OCI-LY7 (cell line): ENCODE data around the gene TRAF4. TPM values are rescaled to one million over a fixed set of nuclear protein-coding genes. Genes with fewer than 3 reads are reported as not detected.

ENCODE experiments used
- BruUV-seq: library from RNA; stranded (reverse); fragments of 400-500 nt; replicated peaks from 2 replicates; lab custom pipeline; 2021; lab: Mats Ljungman, UMichigan
- CTCF ChIA-PET: fragments of 300-600 bp; sonication (Branson Sonifier 250); formaldehyde crosslinking; loops from one replicate; lab custom pipeline; 2022; ENCODE audit warnings: antibody characterized with exemption; ENCODE audit not compliant: unreplicated experiment; lab: Charles Lee
- POLR2A ChIA-PET: fragments of 300-600 bp; sonication (Branson Sonifier 250); formaldehyde crosslinking; loops from one replicate; lab custom pipeline; 2022; ENCODE audit warnings: antibody characterized with exemption; lab: Charles Lee
- DNase-seq: peaks from one replicate; pipeline ENCODE4 v3.0.0-alpha.2; 2015; ENCODE audit warnings: low spot score
- H2AFZ ChIP-seq: fragments of 200-600 bp; sonication (generic), shearing (Covaris generic); 2 replicates; pipeline ENCODE4 v1.6.1; 2014; ENCODE audit warnings: mild to moderate bottlenecking, antibody characterized with exemption, low read length, moderate library complexity
- H3K27ac ChIP-seq: fragments of 200-600 bp; sonication (generic); 2 replicates; pipeline ENCODE4 v1.5.1; 2014; ENCODE audit warnings: mixed run types, low read depth, mild to moderate bottlenecking, moderate library complexity, low read length, inconsistent platforms; ENCODE audit not compliant: poor library complexity, severe bottlenecking
- H3K36me3 ChIP-seq: fragments of 200-600 bp; sonication (generic); 2 replicates; pipeline ENCODE4 v1.6.1; 2014; ENCODE audit warnings: mild to moderate bottlenecking, antibody characterized with exemption, low read length, moderate library complexity, mixed read lengths; ENCODE audit not compliant: insufficient read depth
- H3K4me1 ChIP-seq: fragments of 200-600 bp; sonication (generic); 2 replicates; pipeline ENCODE4 v1.5.1; 2014; ENCODE audit warnings: mild to moderate bottlenecking, low read length; ENCODE audit not compliant: insufficient read depth, poor library complexity, severe bottlenecking
- H3K4me2 ChIP-seq: fragments of 200-600 bp; sonication (generic); 2 replicates; pipeline ENCODE4 v1.6.1; 2014; ENCODE audit warnings: mild to moderate bottlenecking, low read length
- H3K4me3 ChIP-seq: fragments of 200-600 bp; sonication (generic); 2 replicates; pipeline ENCODE4 v1.5.1; 2014; ENCODE audit warnings: mild to moderate bottlenecking, low read depth, low read length; ENCODE audit not compliant: poor library complexity, severe bottlenecking
- H3K79me2 ChIP-seq: fragments of 200-600 bp; sonication (generic); 2 replicates; pipeline ENCODE4 v1.6.1; 2016; ENCODE audit warnings: low read depth, mild to moderate bottlenecking, low read length, moderate library complexity, mixed read lengths; ENCODE audit not compliant: insufficient read depth
- H3K9me2 ChIP-seq: fragments of 200-600 bp; sonication (generic); 2 replicates; pipeline ENCODE4 v1.6.1; 2016; ENCODE audit warnings: mild to moderate bottlenecking, low read length, mixed read lengths; ENCODE audit not compliant: insufficient read depth
- H3K9me3 ChIP-seq: fragments of 200-600 bp; sonication (generic); 2 replicates; pipeline ENCODE4 v1.6.1; 2014; ENCODE audit warnings: mild to moderate bottlenecking, mixed run types, low read length, mixed read lengths
- H4K20me1 ChIP-seq: fragments of 200-600 bp; sonication (generic); 2 replicates; pipeline ENCODE4 v1.6.1; 2014; ENCODE audit warnings: mild to moderate bottlenecking, antibody characterized with exemption, low read length, moderate library complexity, mixed read lengths; ENCODE audit not compliant: insufficient read depth
- EZH2phosphoT487 ChIP-seq: fragments of 200-600 bp; sonication (generic); IDR thresholded peaks from 2 replicates; pipeline ENCODE4 v1.6.1; 2018; ENCODE audit warnings: low read depth, borderline replicate concordance, mild to moderate bottlenecking, mixed run types, antibody characterized with exemption, low read length, moderate library complexity, mixed read lengths
- intact Hi-C: fragments of 100-400 bp; cut with micrococcal nuclease; formaldehyde crosslinking; loops from one replicate; pipeline ENCODE4 v1.10.0; 2022; ENCODE audit not compliant: unreplicated experiment
- total RNA-seq, 2 experiments: library from RNA; depleted of rRNA in 1 of 2; stranded (reverse); fragments of >200 nt in 1 of 2; shearing (Covaris generic) in 1 of 2; gene quantifications; 2 replicates each; pipeline ENCODE4 v1.2.3, GENCODE V29; 2014 to 2022
- TF ChIP-seq, protein P1 (sequence below): fragments of 200-600 bp; sonication (generic); conservative IDR thresholded peaks from 2 replicates; pipeline ENCODE4 v1.5.1; 2014; ENCODE audit warnings: mild to moderate bottlenecking, antibody characterized with exemption, low read length, moderate library complexity, mixed read lengths

The TRAF4 gene
- total RNA-seq, 2 experiments from 2014 or later: 105 to 123 TPM

DNA sequence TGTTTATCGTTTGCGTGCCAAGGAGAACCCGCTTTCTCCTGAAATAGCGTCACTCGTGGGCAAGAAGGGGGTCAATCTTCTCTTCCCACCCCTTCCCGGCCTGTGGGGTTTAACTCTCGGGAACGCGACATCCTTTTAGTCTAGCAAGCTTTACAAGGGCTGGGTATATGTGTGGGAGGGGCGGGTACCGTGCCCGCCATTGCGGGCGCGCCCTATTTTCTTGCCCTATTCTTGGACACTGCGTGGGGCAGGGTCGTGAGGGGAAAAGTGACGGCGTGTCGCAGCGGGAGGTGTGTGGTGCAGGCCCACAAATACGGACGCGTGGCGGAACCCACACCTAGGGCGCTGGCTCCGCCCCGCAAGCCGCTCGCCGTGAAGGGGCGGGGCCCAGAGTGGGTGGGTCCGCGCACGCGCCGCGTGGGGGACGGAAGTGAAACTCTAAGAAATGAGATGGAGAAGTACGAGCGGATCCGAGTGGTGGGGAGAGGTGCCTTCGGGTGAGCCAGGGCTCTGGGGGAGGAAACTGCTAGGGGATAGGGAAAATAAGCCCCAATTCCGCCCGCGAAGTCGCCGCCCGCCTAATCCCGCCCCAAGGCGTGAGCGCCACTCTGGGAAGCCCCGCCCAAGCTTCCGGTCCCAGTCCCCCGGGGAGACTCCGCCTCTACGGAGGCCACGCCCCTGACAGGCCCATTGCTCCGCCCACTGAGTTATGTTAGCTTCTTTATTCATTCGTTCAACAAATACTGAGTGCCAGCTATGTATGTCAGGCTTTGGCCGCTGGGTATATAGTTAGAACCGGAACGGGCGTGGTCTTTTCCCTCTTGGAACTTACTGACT, 15.2 kb upstream of the TRAF4 start, which contains the start of gene NEK8:
NEK8 (plus strand) TSS at position 425 of the 837 bp plus-strand sequence; CDS start at position 451, 26 bp downstream.
- BruUV-seq: no TSS peak

DNA sequence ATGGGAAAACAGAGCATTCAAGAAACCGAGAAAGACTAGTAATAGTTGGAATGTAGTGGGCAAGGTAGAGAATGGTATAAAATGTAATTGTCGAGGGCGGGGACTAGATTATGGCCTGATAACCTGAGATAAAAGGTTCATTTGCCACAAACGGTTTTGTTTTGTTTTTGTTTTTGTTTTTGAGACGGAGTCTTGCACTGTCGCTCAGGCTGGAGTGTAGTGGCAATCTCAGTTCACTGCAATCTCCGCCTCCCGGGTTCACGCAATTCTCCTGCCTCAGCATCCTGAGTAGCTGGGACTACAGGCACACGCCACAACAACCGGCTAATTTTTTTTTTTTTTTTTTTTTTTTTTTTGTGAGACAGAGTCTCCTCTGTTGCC, 13.9 kb upstream of the TRAF4 start:
- ChIA-PET POLR2A (interaction anchor here (0.6 kb wide), 1 partner anchor 10 kb away, joined by 4 read pairs; no protein-coding TSS in a partner anchor), CTCF (no interaction called here)
- intact Hi-C loops: loop anchor here (5.0 kb wide), 2 partner anchors 32 to 122 kb away; no protein-coding TSS in a partner anchor
- Histone ChIP-seq H4K20me1 (no peaks in the 10 kb centered on the region), H3K4me2 (peak overlapping the region; percentile 96; the same call in 1 of the 2 replicates), H3K79me2 (no peaks in the 10 kb centered on the region; the same call in 1 of the 2 replicates), H3K27ac (peak overlapping the region; percentile 94), H3K9me3 (no peaks in the 10 kb centered on the region), H3K4me1 (peaks cover 55% of the 10 kb centered on the region), H3K4me3 (no peak overlapping the region), H3K9me2 (no peaks in the 10 kb centered on the region), H3K36me3 (peaks cover 14% of the 10 kb centered on the region), H2AFZ (no peak overlapping the region)
- DNase-seq: no peak
- no TSS peak for BruUV-seq
- no peak for TF ChIP-seq EZH2phosphoT487
- TF ChIP-seq, protein P1, sequence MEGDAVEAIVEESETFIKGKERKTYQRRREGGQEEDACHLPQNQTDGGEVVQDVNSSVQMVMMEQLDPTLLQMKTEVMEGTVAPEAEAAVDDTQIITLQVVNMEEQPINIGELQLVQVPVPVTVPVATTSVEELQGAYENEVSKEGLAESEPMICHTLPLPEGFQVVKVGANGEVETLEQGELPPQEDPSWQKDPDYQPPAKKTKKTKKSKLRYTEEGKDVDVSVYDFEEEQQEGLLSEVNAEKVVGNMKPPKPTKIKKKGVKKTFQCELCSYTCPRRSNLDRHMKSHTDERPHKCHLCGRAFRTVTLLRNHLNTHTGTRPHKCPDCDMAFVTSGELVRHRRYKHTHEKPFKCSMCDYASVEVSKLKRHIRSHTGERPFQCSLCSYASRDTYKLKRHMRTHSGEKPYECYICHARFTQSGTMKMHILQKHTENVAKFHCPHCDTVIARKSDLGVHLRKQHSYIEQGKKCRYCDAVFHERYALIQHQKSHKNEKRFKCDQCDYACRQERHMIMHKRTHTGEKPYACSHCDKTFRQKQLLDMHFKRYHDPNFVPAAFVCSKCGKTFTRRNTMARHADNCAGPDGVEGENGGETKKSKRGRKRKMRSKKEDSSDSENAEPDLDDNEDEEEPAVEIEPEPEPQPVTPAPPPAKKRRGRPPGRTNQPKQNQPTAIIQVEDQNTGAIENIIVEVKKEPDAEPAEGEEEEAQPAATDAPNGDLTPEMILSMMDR: no peak

More for the DNA sequence above, 15.2 kb upstream of the TRAF4 start, which contains the start of gene NEK8:
- Histone ChIP-seq H3K36me3 (peaks cover 23% of the 10 kb centered on the region), H2AFZ (peak within 1 kb of the TSS; percentile 63), H3K27ac (peak within 1 kb of the TSS; percentile 94), H3K9me3 (no peaks in the 10 kb centered on the region), H4K20me1 (no peaks in the 10 kb centered on the region), H3K4me3 (peak within 1 kb of the TSS; percentile 69), H3K79me2 (no peaks in the 10 kb centered on the region; the same call in 1 of the 2 replicates), H3K9me2 (no peaks in the 10 kb centered on the region), H3K4me1 (peaks cover 63% of the 10 kb centered on the region), H3K4me2 (peak within 1 kb of the TSS; percentile 96)
- intact Hi-C loops: loop anchor here (1.0 to 5.0 kb wide), 5 partner anchors 10 to 175 kb away; partner anchors contain the start of gene DHRS13
- CTCF ChIA-PET: interaction anchor here (0.6 to 3.5 kb wide), 7 partner anchors 9 to 183 kb away, joined by 3 to 27 read pairs (median 9); partner anchors contain the start of gene RPL23A
- no peak for TF ChIP-seq EZH2phosphoT487
- TF ChIP-seq, protein P1: no peak
- DNase-seq: peak; percentile 95
- POLR2A ChIA-PET: interaction anchor here (0.6 to 4.1 kb wide), 10 partner anchors 9 to 412 kb away, joined by 3 to 56 read pairs (median 6); partner anchors contain the start of gene RPL23A
